Measurements from ENCODE around the gene NCOA5.

Gene NCOA5

GRCh38 chr20:46089167-46089416 is 670 bp downstream of the NCOA5 start:
- Mint-ChIP-seq H3K27me3 (ENCODE audit: low read depth) (no peaks in the 10 kb centered on the region), H3K9me3 (no peaks in the 10 kb centered on the region), H3K36me3 (ENCODE audit: low read depth) (peaks cover 4% of the 10 kb centered on the region), H3K4me1 (ENCODE audit: low read depth) (peaks cover 37% of the 10 kb centered on the region), H3K4me3 (peak overlapping the region; percentile 88), H3K27ac (peak overlapping the region; percentile 87)

GRCh38 chr20:46088409-46089166 is 1.2 kb downstream of the NCOA5 start:
- peak overlapping the region; percentile 87 for H3K27ac Mint-ChIP-seq
- peaks cover 37% of the 10 kb centered on the region for H3K4me1 Mint-ChIP-seq (ENCODE audit: low read depth)

GRCh38 chr20:46087161-46087560 is 2.6 kb downstream of the NCOA5 start:
- Mint-ChIP-seq H3K4me3 (peak overlapping the region; percentile 26), H3K4me1 (ENCODE audit: low read depth) (peaks cover 39% of the 10 kb centered on the region), H3K27ac (no peak overlapping the region), H3K36me3 (ENCODE audit: low read depth) (peaks cover 4% of the 10 kb centered on the region), H3K27me3 (ENCODE audit: low read depth) (no peaks in the 10 kb centered on the region), H3K9me3 (no peaks in the 10 kb centered on the region)

More at GRCh38 chr20:46088409-46089166, 1.2 kb downstream of the NCOA5 start:
- Mint-ChIP-seq H3K9me3 (no peaks in the 10 kb centered on the region), H3K36me3 (ENCODE audit: low read depth) (peaks cover 4% of the 10 kb centered on the region), H3K4me3 (peak overlapping the region; percentile 88), H3K27me3 (ENCODE audit: low read depth) (no peaks in the 10 kb centered on the region)

- H3K4me1 Mint-ChIP-seq (ENCODE audit: low read depth) = peaks cover 33% of the 10 kb centered on the region
- H3K27ac Mint-ChIP-seq = no peak overlapping the region
- no peaks in the 10 kb centered on the region for H3K27me3 Mint-ChIP-seq (ENCODE audit: low read depth)
- no peaks in the 10 kb centered on the region for H3K9me3 Mint-ChIP-seq
- no peak overlapping the region for H3K4me3 Mint-ChIP-seq
- H3K36me3 Mint-ChIP-seq (ENCODE audit: low read depth) = peaks cover 4% of the 10 kb centered on the region
Measured at GRCh38 chr20:46085179-46085851, 4.4 kb downstream of the NCOA5 start.

GRCh38 chr20:46084805-46085178 is 5.0 kb downstream of the NCOA5 start:
- Mint-ChIP-seq H3K27ac (no peak overlapping the region), H3K36me3 (ENCODE audit: low read depth) (peaks cover 4% of the 10 kb centered on the region), H3K4me1 (ENCODE audit: low read depth) (peaks cover 28% of the 10 kb centered on the region), H3K9me3 (no peaks in the 10 kb centered on the region), H3K4me3 (no peak overlapping the region), H3K27me3 (ENCODE audit: low read depth) (no peaks in the 10 kb centered on the region)

- peaks cover 25% of the 10 kb centered on the region for H3K4me1 Mint-ChIP-seq (ENCODE audit: low read depth)
- peaks cover 6% of the 10 kb centered on the region for H3K36me3 Mint-ChIP-seq (ENCODE audit: low read depth)
- no peak overlapping the region for H3K4me3 Mint-ChIP-seq
- H3K27ac Mint-ChIP-seq = no peak overlapping the region
- H3K9me3 Mint-ChIP-seq = no peaks in the 10 kb centered on the region
- H3K27me3 Mint-ChIP-seq (ENCODE audit: low read depth) = no peaks in the 10 kb centered on the region
Measured at GRCh38 chr20:46083531-46084061, 6.2 kb downstream of the NCOA5 start.

- no peak overlapping the region for H3K4me3 Mint-ChIP-seq
- H3K9me3 Mint-ChIP-seq = no peaks in the 10 kb centered on the region
- peaks cover 20% of the 10 kb centered on the region for H3K4me1 Mint-ChIP-seq (ENCODE audit: low read depth)
- H3K36me3 Mint-ChIP-seq (ENCODE audit: low read depth) = peaks cover 8% of the 10 kb centered on the region
- H3K27me3 Mint-ChIP-seq (ENCODE audit: low read depth) = no peaks in the 10 kb centered on the region
- H3K27ac Mint-ChIP-seq = no peak overlapping the region
Measured at GRCh38 chr20:46083101-46083500, 6.7 kb downstream of the NCOA5 start.

- Mint-ChIP-seq H3K27me3 (ENCODE audit: low read depth) (no peaks in the 10 kb centered on the region), H3K4me3 (no peak overlapping the region), H3K4me1 (ENCODE audit: low read depth) (peaks cover 7% of the 10 kb centered on the region), H3K27ac (no peak overlapping the region), H3K9me3 (no peaks in the 10 kb centered on the region), H3K36me3 (ENCODE audit: low read depth) (peaks cover 5% of the 10 kb centered on the region)
Measured at GRCh38 chr20:46081074-46081473, 8.7 kb downstream of the NCOA5 start.

GRCh38 chr20:46078954-46079353 is 10.8 kb downstream of the NCOA5 start:
- Mint-ChIP-seq H3K36me3 (ENCODE audit: low read depth) (peaks cover 10% of the 10 kb centered on the region), H3K27ac (no peak overlapping the region), H3K4me1 (ENCODE audit: low read depth) (peaks cover 2% of the 10 kb centered on the region), H3K27me3 (ENCODE audit: low read depth) (no peaks in the 10 kb centered on the region), H3K9me3 (no peaks in the 10 kb centered on the region), H3K4me3 (no peak overlapping the region)

- no peak overlapping the region for H3K27ac Mint-ChIP-seq
- no peaks in the 10 kb centered on the region for H3K9me3 Mint-ChIP-seq
- H3K36me3 Mint-ChIP-seq (ENCODE audit: low read depth) = peaks cover 10% of the 10 kb centered on the region
- no peak overlapping the region for H3K4me3 Mint-ChIP-seq
- H3K4me1 Mint-ChIP-seq (ENCODE audit: low read depth) = peaks cover 2% of the 10 kb centered on the region
- H3K27me3 Mint-ChIP-seq (ENCODE audit: low read depth) = no peaks in the 10 kb centered on the region
Measured at GRCh38 chr20:46077642-46078305, 12.0 kb downstream of the NCOA5 start.

GRCh38 chr20:46076806-46077205 is 13.0 kb downstream of the NCOA5 start:
- Mint-ChIP-seq H3K27me3 (ENCODE audit: low read depth) (no peaks in the 10 kb centered on the region), H3K4me3 (no peak overlapping the region), H3K36me3 (ENCODE audit: low read depth) (peaks cover 10% of the 10 kb centered on the region), H3K4me1 (ENCODE audit: low read depth) (no peaks in the 10 kb centered on the region), H3K27ac (no peak overlapping the region), H3K9me3 (no peaks in the 10 kb centered on the region)

GRCh38 chr20:46074006-46074405 is 15.8 kb downstream of the NCOA5 start:
- H3K4me1 Mint-ChIP-seq (ENCODE audit: low read depth) = no peaks in the 10 kb centered on the region
- H3K36me3 Mint-ChIP-seq (ENCODE audit: low read depth) = peaks cover 11% of the 10 kb centered on the region
- no peak overlapping the region for H3K27ac Mint-ChIP-seq
- H3K27me3 Mint-ChIP-seq (ENCODE audit: low read depth) = no peaks in the 10 kb centered on the region
- H3K9me3 Mint-ChIP-seq = no peaks in the 10 kb centered on the region
- H3K4me3 Mint-ChIP-seq = no peak overlapping the region

- H3K4me3 Mint-ChIP-seq = no peak overlapping the region
- H3K36me3 Mint-ChIP-seq (ENCODE audit: low read depth) = peaks cover 12% of the 10 kb centered on the region
- no peaks in the 10 kb centered on the region for H3K9me3 Mint-ChIP-seq
Measured at GRCh38 chr20:46073443-46073842, 16.3 kb downstream of the NCOA5 start.

GRCh38 chr20:46073024-46073423 is 16.7 kb downstream of the NCOA5 start:
- H3K4me1 Mint-ChIP-seq (ENCODE audit: low read depth) = no peaks in the 10 kb centered on the region
- peaks cover 12% of the 10 kb centered on the region for H3K36me3 Mint-ChIP-seq (ENCODE audit: low read depth)
- H3K9me3 Mint-ChIP-seq = no peaks in the 10 kb centered on the region
- H3K4me3 Mint-ChIP-seq = no peak overlapping the region
- H3K27me3 Mint-ChIP-seq (ENCODE audit: low read depth) = no peaks in the 10 kb centered on the region
- no peak overlapping the region for H3K27ac Mint-ChIP-seq

More at GRCh38 chr20:46073443-46073842, 16.3 kb downstream of the NCOA5 start:
- Mint-ChIP-seq H3K27me3 (ENCODE audit: low read depth) (no peaks in the 10 kb centered on the region), H3K4me1 (ENCODE audit: low read depth) (no peaks in the 10 kb centered on the region), H3K27ac (no peak overlapping the region)

GRCh38 chr20:46071573-46071972 is 18.2 kb downstream of the NCOA5 start:
- Mint-ChIP-seq H3K9me3 (no peaks in the 10 kb centered on the region), H3K4me1 (ENCODE audit: low read depth) (no peaks in the 10 kb centered on the region), H3K36me3 (ENCODE audit: low read depth) (peaks cover 15% of the 10 kb centered on the region), H3K27me3 (ENCODE audit: low read depth) (no peaks in the 10 kb centered on the region), H3K4me3 (no peak overlapping the region), H3K27ac (no peak overlapping the region)
